ENCODE data around the gene KCNIP1. TPM values are rescaled to one million over a fixed set of nuclear protein-coding genes. Genes with fewer than 3 reads are reported as not detected.
A peak's percentile ranks its signal among the peaks of the same experiment; 100 is the strongest.

KCNIP1 gene
- total RNA-seq, 1 donor from 2014 or later, result 47.8 TPM

DNA sequence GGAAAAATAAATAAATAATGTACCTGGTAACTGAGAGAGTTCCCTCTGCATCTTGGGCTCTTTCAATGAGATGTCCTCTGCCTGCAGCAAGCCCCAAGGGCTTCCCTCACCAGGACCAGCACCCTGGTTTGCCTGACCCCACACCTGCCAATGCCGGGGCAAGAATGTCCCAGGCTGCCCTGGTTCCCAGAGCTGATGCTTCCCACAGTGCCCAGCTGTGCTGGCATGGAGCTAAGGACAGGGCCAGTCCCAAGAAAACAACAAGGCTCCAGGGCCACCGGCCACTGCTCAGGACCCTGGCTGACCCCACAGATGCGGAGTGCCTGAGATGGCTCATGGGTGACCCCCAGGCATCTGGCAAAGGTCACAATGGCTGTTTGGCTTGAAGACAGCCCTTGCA lies 123.5 kb downstream of the KCNIP1 start:
- DNase-seq (ENCODE audit: low read depth in 2 of 2), result no peak

DNA sequence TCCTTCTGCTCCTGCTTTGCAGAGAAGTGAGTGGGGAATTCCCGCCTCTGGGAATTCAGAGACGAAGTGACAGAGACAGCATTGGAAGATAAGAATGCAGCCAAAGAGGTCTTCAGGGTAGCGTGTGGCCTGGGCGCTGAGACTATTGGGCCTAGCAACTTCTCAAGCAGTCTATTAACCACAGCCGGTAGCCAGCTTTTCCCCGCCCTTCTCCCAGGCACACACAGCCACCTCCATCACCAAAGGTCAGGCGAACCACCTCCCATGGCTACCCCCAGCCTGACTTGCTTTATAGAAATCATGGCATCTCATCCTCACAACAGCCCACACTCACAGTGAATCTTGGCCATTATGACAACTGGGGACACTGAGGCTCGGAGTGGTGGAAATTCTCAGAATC lies 124.2 kb downstream of the KCNIP1 start:
- no peak for DNase-seq (ENCODE audit: low read depth in 2 of 2)

DNA sequence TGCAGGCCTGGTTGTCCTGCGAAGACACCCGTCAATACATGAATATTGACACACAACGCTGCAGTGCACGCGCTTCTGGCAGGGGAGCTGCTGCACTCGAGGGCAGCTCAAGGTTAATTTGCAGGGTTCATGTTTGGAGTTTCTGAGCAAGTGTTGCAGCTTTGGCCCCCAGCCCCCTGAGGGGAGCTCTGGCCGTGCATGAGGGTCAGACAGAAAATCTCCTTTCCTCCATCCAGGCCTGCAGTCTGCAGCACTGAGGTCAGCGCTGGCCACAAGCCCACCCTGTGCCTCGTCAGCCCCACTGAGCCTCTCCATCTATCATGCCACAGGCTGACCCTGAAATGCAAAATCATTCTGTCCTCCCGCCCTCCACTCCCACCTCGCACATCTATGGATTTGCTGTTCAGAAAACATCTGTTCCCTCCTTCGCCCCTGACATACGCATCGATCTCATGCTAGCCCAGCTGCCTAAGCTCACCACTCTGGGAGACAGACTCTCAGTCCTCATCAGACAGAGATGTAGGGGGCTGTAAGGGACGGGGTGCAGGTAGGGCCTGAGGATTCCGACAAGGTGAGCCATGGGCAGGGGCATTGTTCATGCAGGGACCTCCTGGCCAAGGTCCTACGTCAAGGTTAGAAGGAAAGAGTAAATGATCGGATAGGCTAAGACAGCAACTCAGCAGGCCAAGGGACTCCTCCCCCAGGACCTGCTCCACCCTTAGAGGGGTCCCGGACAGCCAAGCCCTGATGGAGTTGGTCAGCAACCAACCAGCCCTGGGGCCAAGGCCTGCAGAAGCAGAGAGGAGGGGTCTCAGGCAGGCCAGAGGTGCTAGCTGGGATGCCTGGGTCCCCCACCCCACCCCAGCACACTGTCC lies 125.1 kb downstream of the KCNIP1 start:
- no peak for DNase-seq (ENCODE audit: low read depth in 2 of 2)

DNA sequence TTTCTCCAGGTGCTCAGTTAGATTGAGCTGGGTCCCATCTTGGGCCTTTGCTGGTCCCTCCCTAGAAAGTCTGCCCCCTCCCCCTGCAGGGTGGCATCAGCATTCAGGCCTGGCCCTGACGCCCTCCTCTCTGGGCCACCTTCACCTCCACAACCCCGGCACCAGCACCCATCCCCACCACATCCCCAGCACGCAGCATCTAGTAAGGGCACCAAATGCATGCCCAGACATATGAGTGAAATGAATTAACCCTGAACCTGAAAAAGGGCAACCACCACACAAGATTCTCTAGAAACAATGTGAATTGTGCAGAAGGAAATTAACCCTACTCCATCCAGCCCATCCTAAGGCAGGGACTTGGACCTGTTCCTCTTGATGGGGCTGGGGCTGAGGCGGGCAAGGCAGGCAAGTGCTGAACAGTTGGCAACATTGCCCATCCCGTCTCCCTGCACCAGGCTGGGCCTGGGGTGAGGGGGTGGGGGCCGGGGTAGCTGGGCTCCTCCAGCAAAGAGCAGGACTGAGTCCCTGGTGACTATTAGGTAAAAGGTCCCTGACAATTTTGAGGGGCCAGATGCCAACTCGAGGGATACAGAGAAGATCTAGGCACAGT lies 125.9 kb downstream of the KCNIP1 start:
- DNase-seq (ENCODE audit: low read depth in 2 of 2), result no peak

DNA sequence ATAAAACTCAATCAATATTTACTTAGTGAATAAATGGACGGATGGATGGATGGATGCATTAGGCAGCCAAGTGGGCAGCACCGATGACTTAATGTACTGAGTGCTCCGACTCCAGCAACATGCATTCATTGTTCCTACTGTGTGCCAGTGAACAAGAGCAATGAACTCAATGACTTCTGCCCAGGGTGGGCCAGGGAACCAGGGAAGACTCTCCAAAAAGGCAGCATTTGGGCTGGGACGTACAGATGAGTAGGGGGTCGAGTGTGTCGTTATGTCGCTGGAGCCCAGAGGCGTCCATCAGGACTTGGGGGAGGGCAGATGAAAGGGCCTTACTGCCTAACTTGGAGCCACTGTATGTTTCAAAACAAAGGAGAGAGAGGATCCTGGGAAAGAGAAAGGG lies 126.4 kb downstream of the KCNIP1 start:
- DNase-seq (ENCODE audit: low read depth in 2 of 2), result no peak

DNA sequence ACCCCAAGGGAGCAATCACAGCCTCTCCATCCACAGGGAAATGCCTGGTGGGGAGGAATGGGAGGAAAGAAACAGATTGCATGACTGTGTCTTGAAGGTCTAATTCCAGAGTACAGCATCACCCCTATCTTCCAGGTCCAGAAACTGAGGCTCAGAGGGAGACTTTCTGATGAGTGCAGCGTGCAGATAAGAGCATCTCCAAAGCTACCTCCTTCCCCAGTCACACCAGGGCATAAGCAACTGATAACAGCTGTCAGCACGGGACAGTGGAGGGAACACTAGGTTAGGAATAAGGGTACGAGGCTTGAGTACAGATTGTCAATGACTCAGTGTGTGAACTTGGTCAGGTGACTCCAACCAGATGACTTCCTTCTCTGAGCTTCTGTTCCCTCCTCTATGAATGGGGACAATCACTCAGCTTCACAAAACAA lies 126.9 kb downstream of the KCNIP1 start:
- DNase-seq (ENCODE audit: low read depth in 2 of 2), result peak; percentile 21 to 41

DNA sequence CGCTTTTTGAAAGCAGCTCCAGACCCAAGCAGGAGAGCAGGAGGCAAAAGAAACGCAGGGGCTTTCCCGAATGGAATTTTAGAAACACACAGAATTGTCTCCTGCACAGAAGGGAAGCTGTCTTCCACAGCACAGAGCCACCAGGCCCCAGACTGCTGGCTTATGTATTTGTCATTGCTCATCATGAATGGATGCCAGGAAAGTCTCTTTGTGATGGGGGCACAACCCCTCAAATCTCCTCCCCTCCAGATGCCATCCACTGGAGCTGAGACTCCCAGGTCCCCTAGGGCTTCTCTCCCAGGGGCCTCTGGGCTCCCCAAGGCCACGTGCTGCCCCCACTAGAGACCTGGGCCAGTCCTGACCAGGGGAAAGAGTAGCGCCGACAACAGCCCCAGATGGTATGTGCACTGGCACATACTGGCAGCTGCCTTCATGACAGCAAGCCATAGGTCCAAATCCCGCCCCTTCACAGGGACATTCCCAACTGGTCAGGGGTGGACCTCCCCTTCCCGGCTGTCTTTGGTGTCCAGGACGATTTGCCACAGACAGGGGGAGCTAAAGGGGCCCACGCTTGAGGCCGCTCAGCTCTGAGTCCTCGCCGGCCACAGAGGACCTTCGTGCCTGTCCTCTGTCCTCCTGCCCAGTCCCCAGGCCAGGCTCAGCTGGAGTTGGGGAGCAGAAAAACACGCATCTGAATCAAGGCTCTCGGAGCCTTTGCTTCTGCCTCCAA lies 127.8 kb downstream of the KCNIP1 start:
- DNase-seq (ENCODE audit: low read depth in 2 of 2), result peak; percentile 19 to 71

DNA sequence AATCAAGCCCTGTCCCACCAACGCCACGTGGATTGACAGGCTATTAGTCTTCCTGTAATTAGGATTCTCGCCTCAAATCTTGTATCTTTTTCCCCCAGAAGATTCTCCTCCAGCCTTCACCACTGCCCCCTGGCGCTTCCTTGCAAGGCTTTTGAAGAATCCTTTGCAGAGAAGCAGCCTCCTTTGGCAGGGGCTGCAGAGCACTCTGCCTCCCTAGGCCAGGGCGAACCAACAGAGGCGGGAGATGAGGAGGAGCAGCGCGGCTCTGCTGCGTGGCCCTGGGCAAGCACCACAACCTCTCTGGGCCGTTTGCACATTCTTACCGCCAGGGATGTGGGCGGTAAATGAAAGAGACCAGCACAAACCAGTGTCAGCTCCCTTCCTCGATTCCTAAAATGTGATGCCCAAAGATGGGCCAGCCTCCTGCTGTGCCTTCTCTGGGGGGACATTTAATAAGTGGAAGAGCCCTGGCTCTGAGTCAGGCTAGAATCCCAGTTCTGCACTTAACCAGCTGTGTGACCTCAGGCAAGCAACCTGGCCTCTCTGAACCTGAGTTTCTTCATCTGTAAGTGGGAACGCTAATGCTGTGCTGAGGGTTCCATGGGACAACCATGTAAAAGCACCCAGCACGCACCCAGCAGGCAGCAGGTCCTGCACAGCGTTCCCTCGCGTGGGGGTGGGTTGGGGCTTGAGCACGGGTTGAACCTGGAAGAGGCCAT lies 128.6 kb downstream of the KCNIP1 start:
- DNase-seq (ENCODE audit: low read depth in 2 of 2), result no peak

DNA sequence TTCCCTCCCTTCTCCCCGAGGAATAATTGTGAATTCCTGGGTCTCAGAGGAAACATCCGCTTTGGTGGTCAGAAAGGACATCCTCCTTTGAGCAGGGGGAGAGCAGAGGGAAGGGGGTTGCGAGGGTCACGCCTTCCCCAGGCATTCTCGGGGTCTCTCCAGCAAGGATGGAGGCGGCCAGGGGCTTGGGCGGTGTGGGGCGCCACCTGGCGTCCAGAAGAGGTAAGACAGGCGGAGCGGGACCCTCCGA lies 129.1 kb downstream of the KCNIP1 start:
- peak in 1 of 2 donors; percentile 21 for DNase-seq (ENCODE audit: low read depth in 2 of 2)

DNA sequence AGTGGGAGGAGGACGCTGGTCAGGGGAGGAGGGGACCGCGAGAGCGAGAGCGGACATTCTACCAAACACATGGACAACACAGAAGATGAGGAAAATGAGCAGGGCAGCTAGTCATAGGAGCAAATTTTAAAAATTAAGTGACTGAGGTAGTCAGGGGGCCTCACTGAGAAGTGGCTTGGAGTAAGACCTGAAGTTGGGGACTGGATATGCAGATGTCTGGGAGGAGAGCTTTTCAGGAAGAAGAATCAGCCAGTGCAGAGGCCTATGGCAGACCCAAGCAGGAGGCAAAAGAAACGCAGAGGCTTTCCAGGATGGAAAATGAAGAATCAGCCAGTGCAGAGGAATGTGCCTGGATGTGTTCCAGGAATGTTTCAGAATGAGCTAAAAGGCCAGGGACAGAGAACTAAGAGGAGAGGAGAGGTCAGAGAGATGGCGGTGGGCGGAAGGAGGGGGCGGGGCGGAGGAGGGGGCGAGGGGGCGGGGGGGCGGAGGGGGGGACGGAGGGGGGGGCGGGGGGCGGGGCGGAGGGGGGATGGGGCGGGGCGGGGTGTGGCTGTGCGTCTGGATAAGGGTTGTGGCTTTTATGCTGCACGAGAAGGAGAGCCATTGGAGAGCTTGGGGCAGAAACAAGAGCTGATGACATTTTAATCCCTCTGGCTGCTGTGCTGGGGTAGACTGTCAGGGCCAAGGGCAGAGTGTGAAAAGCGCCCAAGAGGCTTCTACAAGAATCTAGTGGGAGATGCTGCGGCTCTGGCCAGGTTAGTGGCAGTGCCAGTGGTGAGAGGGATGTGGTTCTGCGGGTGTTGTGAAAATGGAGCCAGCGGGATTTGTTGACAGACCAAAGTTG lies 129.6 kb downstream of the KCNIP1 start:
- DNase-seq (ENCODE audit: low read depth in 2 of 2), result peak; percentile 71 to 94

DNA sequence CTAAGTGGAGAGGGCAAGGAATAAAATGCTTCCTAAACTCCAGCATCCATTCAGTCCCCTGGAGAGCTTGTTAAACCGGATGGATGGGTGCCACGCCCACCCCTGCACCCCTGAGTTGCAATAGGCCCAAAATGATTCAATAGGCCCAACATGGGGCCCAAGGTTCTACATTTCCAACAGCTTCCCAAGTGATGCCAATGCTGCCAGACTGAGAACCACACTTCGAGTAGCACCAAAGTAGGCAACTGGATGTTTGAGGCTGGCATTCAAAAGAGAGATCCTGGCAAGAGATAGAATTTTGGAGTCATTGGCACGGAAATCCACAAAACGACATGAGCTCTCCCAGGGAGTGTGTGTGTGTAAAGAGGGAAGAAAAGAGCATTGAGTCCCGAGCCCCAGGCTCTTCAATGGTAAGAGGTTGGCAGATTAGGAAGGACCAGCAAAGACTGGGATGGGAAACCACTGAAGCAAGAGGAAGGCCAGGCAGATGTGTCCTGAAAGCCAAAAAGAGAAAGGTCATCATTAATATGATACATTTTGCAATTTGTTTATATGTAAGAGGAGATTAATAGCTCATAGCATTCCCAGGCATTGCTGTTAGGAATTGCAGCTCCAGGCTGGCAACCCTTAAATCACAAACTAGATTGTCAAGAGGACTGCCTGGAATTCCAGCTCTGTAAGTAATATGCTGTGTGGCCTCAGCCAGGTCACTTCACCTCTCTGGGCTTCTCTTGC lies 130.6 kb downstream of the KCNIP1 start:
- no peak for DNase-seq (ENCODE audit: low read depth in 2 of 2)

DNA sequence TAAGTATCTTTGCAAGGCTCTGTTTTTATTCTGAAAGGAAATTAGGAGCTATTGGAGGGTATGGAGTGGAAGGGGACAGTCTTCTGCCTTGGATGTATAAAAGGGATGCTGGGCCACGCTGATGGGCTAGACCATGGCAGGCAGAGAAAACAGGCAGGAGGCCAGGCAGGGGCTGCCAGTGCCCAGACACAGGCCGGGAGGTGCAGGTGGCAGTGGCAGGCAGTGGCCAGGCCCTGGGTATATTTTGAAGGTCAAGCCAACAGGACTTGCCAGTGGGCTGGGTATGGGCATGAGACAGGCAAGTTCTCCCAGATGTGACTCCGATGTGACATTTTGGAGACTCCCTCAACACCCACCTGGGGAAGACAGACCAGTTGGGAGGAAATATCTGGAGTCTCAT lies 131.9 kb downstream of the KCNIP1 start:
- DNase-seq (ENCODE audit: low read depth in 2 of 2), result no peak

DNA sequence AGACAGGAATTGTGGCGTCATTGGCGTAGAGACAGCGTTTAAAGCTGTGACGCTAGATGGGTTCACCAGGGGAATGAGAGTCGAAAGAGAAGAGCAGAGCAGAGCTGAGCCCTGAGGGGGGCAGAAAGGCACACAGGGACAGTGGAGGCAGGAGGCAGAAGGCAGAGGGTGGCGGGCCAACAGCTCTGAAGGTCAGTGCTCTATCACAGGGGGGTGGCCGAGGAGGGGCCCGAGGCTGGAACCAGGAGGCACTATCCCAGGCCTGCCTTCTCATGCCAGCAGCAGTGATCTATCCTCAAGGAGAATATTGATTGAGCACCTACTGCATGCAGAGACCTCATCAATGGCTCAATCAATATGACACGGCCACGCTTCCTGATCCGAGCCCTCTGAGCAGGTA lies 132.4 kb downstream of the KCNIP1 start:
- DNase-seq (ENCODE audit: low read depth in 2 of 2), result peak; percentile 19 to 47

DNA sequence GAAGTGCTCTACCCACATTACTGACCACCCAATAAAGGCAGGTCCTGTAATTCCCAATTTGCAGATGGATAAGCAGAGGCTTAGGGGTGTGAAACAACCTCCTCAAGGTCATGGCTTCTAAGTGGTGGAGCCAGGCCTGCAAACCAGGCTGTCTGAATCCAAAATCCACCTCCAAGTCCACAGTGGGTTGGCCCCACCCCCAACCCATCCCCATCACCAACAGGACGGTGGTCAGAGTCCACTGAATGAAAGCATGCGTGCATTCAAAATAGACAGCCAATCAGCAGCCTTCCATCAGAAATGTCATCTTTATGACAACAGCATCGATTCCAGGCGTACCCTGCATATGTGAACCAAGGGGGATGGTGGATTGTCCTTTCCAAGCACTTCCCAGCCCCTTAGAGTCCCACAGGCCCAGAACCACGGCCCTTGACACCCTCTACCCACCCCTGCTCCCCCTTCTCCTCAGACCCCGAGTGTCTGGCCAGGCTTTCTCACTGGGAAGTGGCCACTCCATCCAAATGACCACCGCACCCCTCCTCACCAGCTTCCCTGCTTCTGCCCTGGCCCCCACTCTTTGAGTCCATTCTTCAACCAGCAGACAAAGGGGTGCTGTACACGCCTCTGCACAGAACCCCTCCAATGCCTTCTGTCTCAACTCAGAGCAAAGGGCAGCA lies 133.1 kb downstream of the KCNIP1 start:
- DNase-seq (ENCODE audit: low read depth in 2 of 2), result no peak

DNA sequence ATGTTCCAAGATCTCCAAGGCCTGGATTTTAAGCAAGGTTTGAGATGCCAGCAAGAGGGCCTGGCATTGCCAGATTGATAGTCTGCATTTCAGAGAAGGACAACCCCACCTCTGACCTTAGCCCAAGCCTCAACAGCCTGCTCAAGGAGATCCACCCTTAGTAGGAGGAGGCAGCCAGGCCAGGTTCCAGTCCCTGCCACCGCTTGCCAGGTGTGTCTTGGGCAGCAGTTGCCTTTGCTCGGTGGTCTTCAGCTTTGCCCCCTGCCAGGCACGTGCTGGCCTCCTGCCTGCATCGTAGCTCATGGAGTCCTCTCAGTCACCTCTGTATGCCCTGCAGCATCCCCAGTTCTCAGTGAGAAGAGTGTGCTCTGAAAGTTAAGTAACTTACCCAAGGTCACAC lies 134.2 kb downstream of the KCNIP1 start:
- no peak for DNase-seq (ENCODE audit: low read depth in 2 of 2)

DNA sequence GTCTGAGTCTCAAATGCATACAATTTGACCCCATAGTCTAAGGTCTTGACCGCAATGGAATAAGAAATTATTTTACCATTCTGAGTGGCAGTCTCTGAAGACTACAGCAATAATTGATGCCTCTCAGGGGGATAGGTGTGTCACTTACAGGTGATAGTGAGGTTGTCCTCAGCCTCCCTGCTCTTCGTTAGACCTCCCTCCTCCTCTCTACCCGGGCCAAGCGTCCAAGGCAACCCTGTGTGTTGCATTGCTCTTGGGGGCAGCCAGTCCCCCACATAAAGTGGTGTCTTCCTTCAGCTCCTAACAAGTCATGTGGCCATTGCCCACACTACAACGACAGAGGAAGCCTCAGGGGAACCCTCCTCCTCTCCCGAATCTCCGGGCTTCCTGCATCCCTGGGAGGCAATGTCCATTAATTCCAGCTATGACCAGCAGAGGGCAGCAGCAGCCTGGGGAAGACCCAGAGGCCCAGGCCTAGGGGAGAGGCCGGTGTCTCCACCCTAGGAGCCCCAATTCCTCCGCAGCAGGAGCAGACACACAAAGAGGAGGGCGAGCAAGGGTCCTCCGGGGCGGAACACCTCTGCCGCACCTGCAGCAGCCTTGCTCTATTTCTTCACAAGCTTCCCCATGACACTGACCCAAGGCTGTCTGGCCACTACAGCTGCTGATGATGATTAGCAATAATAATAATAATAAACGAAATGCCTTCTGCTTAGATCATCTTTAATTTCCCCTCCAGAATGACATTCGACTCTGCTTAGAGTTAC lies 134.8 kb downstream of the KCNIP1 start:
- DNase-seq (ENCODE audit: low read depth in 2 of 2), result peak; percentile 52 to 68

DNA sequence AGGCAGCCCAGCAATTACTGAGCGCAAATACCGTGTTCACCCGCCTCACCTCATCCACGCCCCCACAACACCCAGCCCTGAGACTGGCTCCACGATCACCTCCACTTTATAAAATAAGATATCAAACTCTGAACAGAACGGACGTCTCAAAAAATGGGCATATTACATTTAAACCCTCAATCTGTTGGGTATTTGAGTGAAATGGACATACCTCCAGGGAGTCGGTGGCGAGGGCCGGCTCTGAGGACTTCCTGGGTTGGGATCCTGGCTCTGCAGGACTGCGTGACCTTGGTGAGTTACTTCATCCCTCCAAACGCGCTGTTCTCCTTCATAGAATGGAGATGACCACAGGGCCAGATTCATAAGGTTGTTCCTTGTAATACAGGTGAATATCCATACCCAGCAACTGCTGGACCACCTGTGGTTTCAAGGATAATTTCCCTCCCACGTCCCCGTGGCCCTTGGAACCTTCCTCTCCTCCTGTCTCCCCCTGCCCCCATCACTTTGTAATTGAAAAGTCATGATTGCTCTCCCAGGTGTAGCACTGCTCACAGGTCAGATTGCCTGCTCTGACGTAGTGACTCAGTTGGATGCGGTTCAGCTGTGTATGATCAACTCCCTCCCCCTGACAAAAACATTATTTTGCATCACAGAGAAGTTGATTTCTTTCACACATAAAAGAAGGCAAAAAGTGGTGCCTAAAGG lies 135.6 kb downstream of the KCNIP1 start:
- no peak for DNase-seq (ENCODE audit: low read depth in 2 of 2)

All from lung microvascular endothelial cell (primary cell).